ENCODE results near the gene C4BPA.
A peak's percentile ranks its signal among the peaks of the same experiment; 100 is the strongest.

- TF ChIP-seq EZH2 (IDR thresholded peaks at IDR 0.05; ENCODE audit: borderline replicate concordance, low read length) = no peak
- peak; percentile 91 to 94 for TF ChIP-seq CTCF (conservative IDR thresholded peaks at IDR 0.05 in 1 of 2, IDR thresholded peaks at IDR 0.05 in 1 of 2; ENCODE audit: extremely low read depth in 1 of 2, insufficient read depth in 1 of 2, low read depth in 1 of 2, low read length in 2 of 2)
These were observed 26.3 kb upstream of the C4BPA start for GRCh38 chr1:207077470-207078377.
